Common myeloid progenitor, CD34-positive (primary cell): ENCODE measurements around the gene FGF21.

Experiments used
- CTCF ChIA-PET: fragments of 350-600 bp; sonication (Branson Sonifier 250); formaldehyde crosslinking; loops from one replicate; lab custom pipeline; 2021; ENCODE audit warnings: antibody characterized with exemption; lab: Charles Lee
- POLR2A ChIA-PET: fragments of 350-600 bp; sonication (Branson Sonifier 250); formaldehyde crosslinking; loops from one replicate; lab custom pipeline; 2021; ENCODE audit warnings: antibody characterized with exemption; lab: Charles Lee
- DNase-seq, 3 donors: peaks; one replicate each; pipeline versions ENCODE4 v3.0.0 to v3.0.0-alpha.2; 2013
- H3K27ac ChIP-seq, 2 experiments: 1 replicate in 1 of 2; 2 replicates in 1 of 2; pipeline ENCODE4 v1.7.0; 2013; ENCODE audit warnings: inconsistent platforms in 2 of 2, low read length in 2 of 2, mild to moderate bottlenecking in 2 of 2, low read depth in 1 of 2, moderate library complexity in 1 of 2; ENCODE audit not compliant: severe bottlenecking in 2 of 2, insufficient read depth in 1 of 2, poor library complexity in 1 of 2
- H3K27me3 ChIP-seq, 5 experiments: replicated peaks in 2 of 5; 1 replicate in 3 of 5; 2 replicates in 2 of 5; pipeline versions ENCODE4 v1.6.1 to v1.7.0; 2013; ENCODE audit warnings: low read length in 4 of 5, mild to moderate bottlenecking in 2 of 5, moderate library complexity in 2 of 5, inconsistent platforms in 1 of 5; ENCODE audit not compliant: insufficient read depth in 5 of 5, control insufficient read depth in 4 of 5
- H3K36me3 ChIP-seq, 4 experiments: 1 replicate in 2 of 4; 2 replicates in 2 of 4; pipeline versions ENCODE4 v1.6.1 to v1.7.0; 2013; ENCODE audit warnings: low read length in 3 of 4, control low read depth in 1 of 4, mild to moderate bottlenecking in 1 of 4; ENCODE audit not compliant: control insufficient read depth in 4 of 4, insufficient read depth in 4 of 4
- H3K4me1 ChIP-seq, 4 experiments: 1 replicate in 3 of 4; 2 replicates in 1 of 4; pipeline versions ENCODE4 v1.6.1 to v1.7.1; 2013; ENCODE audit warnings: low read length in 3 of 4, mild to moderate bottlenecking in 3 of 4, control low read depth in 1 of 4, inconsistent platforms in 1 of 4, moderate library complexity in 1 of 4; ENCODE audit not compliant: control insufficient read depth in 4 of 4, insufficient read depth in 4 of 4; ENCODE audit errors: control extremely low read depth in 1 of 4
- H3K4me3 ChIP-seq, 7 experiments: 1 replicate in 4 of 7; 2 replicates in 3 of 7; pipeline versions ENCODE4 v1.5.1 to v1.7.0; 2013; ENCODE audit warnings: mild to moderate bottlenecking in 7 of 7, low read length in 6 of 7, moderate library complexity in 6 of 7, inconsistent platforms in 2 of 7, low read depth in 2 of 7, control low read depth in 1 of 7; ENCODE audit not compliant: insufficient read depth in 4 of 7, control insufficient read depth in 1 of 7; ENCODE audit errors: extremely low read depth in 1 of 7
- H3K9me3 ChIP-seq, 5 experiments: 1 replicate in 4 of 5; 2 replicates in 1 of 5; pipeline versions ENCODE4 v1.6.1 to v1.7.1; 2013; ENCODE audit warnings: low read length in 4 of 5, mild to moderate bottlenecking in 2 of 5, inconsistent platforms in 1 of 5, low read depth in 1 of 5, moderate library complexity in 1 of 5; ENCODE audit not compliant: control insufficient read depth in 4 of 5, insufficient read depth in 2 of 5; ENCODE audit errors: control extremely low read depth in 1 of 5
- WGBS: methylation state at CpG from one replicate; pipeline ENCODE4 v1.1.5; 2013; ENCODE audit not compliant: insufficient coverage; 5-methylcytosine and 5-hydroxymethylcytosine counted together

FGF21 gene

DNA sequence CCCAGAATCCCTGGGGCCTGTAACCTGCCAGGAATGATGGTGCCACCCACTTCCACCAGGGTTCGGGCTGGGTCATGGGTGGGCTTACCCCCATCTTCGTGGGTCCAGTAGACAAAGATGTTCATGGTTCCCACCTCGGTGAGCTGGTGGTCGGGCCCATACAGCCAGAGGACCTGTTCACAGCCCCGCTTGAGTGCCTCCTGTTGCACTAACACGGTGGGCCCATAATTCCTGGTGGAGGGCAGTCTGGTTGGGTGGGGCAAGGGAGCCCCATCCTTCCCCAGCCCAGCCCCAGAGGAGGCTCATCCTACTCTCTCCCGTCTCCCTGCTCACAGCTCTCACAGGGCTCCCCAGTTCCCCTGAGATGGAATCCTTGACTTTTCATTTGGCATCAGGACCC lies 41.8 kb downstream of the FGF21 start:
- WGBS: 96% methylated on average over 7 of the region's 7 CpGs
- H3K27ac ChIP-seq: no peak overlapping the region
- H3K9me3 ChIP-seq: no peaks in the 10 kb centered on the region
- no peaks in the 10 kb centered on the region for H3K27me3 ChIP-seq
- DNase-seq: no peak
- H3K36me3 ChIP-seq: peaks cover 0 to 6% (median 3%) of the 10 kb centered on the region in 4 experiments
- no peak overlapping the region for H3K4me3 ChIP-seq
- H3K4me1 ChIP-seq: peaks cover 0 to 13% (median 3%) of the 10 kb centered on the region in 4 experiments
- ChIA-PET CTCF (interaction anchor here (0.9 to 27.8 kb wide), 4 partner anchors 12 to 47 kb away, joined by 4 to 376 read pairs (median 20); partner anchors contain the start of genes BCAT2 and HSD17B14), POLR2A (no interaction called here)

DNA sequence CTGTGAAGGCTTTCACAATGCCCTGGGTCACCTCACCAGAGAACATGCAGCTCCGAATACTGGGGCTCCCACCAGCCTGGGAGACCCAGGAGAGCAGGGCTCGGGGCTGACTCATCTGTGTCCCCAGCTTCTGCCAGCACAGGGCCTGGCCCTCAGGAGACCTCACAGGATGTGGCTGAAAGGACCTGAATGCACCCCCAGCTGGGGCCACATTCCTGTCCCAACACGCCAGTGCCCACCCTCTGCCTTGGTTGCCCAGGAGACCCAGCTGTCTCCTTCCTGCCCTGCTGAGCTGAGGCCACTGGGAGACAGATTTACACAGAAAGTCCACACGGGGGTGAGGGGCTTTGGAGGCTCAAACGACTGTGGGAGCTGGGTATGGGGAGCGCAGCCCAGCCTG lies 43.6 kb downstream of the FGF21 start:
- Histone ChIP-seq H3K4me1 (peaks cover 0 to 13% (median 3%) of the 10 kb centered on the region in 4 experiments), H3K4me3 (no peak overlapping the region), H3K9me3 (no peaks in the 10 kb centered on the region), H3K36me3 (peaks cover 0 to 6% (median 3%) of the 10 kb centered on the region in 4 experiments), H3K27ac (no peak overlapping the region), H3K27me3 (no peaks in the 10 kb centered on the region)
- ChIA-PET CTCF (interaction anchor here (2.7 to 27.8 kb wide), 2 partner anchors 10 to 45 kb away, joined by 18 to 376 read pairs; partner anchors contain the start of genes BCAT2 and HSD17B14), POLR2A (interaction anchor here (0.5 kb wide), 1 partner anchor 26 kb away, joined by 4 read pairs; no protein-coding TSS in a partner anchor)
- DNase-seq: no peak
- 88% methylated on average over 5 of the region's 6 CpGs for WGBS

DNA sequence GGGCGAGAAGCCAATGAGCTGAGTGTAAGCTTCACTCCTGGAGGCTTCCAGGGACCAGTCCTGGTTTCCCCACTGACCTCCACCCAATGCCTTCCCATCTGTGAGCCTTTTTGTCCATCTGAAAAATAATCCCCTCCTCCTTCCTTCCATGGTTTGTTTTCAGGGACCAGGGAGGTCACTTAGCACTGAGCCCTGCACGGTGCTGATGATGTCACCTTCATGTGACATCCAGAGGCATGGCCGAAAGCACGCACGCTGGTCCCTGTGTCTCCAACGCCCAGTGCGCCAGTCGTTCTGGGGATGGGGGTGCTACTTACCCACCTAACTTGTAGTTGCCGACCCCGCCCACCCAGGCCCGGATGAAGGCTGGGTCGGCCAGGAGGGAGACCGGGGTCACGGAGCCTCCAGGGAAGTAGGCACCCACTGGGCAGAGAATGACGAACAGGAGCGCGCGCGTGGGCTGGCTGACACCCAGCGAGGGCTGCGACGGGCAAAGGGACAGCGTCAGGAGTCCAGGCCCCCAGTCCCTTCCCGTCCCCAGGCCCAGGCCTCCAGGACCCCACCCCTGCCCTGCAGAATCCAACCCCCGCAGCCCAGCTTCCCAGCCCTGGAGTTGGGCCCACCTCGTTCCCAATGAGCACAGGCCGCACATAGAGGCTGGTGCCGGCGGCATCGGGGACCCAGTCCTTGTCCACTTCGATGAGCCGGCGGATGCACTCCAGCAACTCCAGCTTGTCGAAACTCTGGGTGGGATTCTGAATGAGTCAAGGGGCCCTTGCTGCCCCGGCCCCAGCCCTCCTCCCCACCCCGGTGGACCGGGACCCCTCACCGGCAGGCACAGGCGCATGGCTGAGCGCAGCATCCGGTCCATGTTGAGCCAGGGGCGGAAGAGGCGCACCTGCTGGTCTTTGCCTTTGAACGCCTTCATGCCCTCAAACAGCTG lies 44.3 kb downstream of the FGF21 start:
- Histone ChIP-seq H3K4me3 (no peak overlapping the region), H3K27me3 (no peaks in the 10 kb centered on the region), H3K4me1 (peaks cover 0 to 13% (median 3%) of the 10 kb centered on the region in 4 experiments), H3K9me3 (no peaks in the 10 kb centered on the region), H3K27ac (no peak overlapping the region), H3K36me3 (peaks cover 0 to 8% (median 4%) of the 10 kb centered on the region in 4 experiments)
- ChIA-PET POLR2A (interaction anchor here (0.5 kb wide), 2 partner anchors 25 to 616 kb away, joined by 3 to 4 read pairs; no protein-coding TSS in a partner anchor), CTCF (interaction anchor here (2.7 to 27.8 kb wide), 2 partner anchors 9 to 44 kb away, joined by 18 to 376 read pairs; partner anchors contain the start of genes BCAT2 and HSD17B14)
- DNase-seq: no peak
- WGBS: 98% methylated on average over 39 of the region's 44 CpGs

DNA sequence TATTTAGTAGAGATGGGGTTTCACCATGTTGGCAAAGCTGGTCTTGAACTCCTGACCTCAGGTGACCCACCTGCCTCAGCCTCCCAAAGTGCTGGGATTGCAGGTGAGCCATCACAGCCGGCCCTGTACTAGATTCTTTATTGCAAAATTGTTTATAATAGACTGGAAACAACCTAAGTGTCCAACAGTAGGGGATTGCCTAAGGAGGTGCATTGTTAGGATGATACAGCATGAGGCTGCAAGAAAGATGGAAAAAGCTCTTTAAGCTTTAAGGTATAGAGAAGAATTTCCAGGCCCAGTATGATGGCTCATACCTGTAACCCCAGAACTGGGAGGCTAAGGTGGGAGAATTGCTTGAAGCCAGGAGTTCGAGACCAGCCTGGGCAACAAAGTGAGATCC lies 47.3 kb downstream of the FGF21 start:
- peaks cover 0 to 10% (median 2%) of the 10 kb centered on the region in 4 experiments for H3K4me1 ChIP-seq
- ChIA-PET CTCF (interaction anchor here (0.7 to 27.8 kb wide), 4 partner anchors 9 to 41 kb away, joined by 3 to 376 read pairs (median 3); partner anchors contain the start of gene HSD17B14), POLR2A (no interaction called here)
- H3K9me3 ChIP-seq: no peaks in the 10 kb centered on the region
- H3K27me3 ChIP-seq: no peaks in the 10 kb centered on the region
- H3K27ac ChIP-seq: no peak overlapping the region
- WGBS: 94% methylated on average over 2 of the region's 2 CpGs
- H3K36me3 ChIP-seq: peaks cover 0 to 11% (median 5%) of the 10 kb centered on the region in 4 experiments
- no peak for DNase-seq
- H3K4me3 ChIP-seq: no peak overlapping the region

DNA sequence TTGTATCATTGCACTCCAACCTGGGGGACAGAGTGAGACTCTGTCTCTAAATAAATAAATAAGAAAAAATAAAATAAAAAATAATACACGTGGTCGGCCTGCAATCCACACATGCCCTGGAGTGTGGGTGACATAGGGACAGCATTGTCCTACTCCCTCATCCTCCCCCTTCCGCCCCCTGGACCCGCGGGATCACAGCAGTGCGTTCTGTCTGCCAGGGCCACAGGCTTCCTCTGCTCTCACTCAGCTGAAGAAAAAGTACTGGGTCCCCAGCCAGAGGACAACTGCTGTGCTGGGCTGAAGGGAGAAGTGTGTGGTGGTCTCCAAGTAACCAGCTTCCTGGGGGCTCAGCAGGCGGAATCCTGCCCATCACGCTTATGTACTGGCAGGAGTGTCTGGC lies 49.2 kb downstream of the FGF21 start:
- no peaks in the 10 kb centered on the region for H3K27me3 ChIP-seq
- WGBS: 88% methylated on average over 2 of the region's 8 CpGs
- DNase-seq: no peak
- no peak overlapping the region for H3K27ac ChIP-seq
- H3K4me3 ChIP-seq: no peak overlapping the region
- H3K4me1 ChIP-seq: peaks cover 0 to 3% (median 0%) of the 10 kb centered on the region in 4 experiments
- peaks cover 0 to 9% (median 7%) of the 10 kb centered on the region in 4 experiments for H3K36me3 ChIP-seq
- no peaks in the 10 kb centered on the region for H3K9me3 ChIP-seq
- CTCF ChIA-PET: interaction anchor here (1.3 to 27.8 kb wide), 2 partner anchors 9 to 40 kb away, joined by 5 to 376 read pairs; partner anchors contain the start of gene HSD17B14
- POLR2A ChIA-PET: no interaction called here

DNA sequence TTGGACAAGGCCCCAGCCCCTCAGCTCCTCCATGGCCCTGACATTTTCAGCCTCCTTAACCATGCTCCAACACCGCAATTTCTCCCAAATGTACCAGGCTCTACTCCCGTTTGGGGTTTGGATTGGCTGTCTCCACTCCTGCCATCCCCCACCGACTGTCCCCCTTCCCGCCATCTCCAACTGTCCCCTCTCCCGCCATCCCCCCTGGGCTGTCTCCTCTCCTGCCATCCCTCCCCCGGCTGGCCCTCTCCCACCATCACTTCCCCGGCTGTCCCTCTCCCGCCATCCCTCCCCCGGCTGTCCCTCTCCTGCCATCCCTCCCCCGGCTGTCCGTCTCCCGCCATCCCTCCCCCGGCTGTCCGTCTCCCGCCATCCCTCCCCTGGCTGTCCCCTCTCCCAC lies 50.1 kb downstream of the FGF21 start:
- Histone ChIP-seq H3K27me3 (no peaks in the 10 kb centered on the region), H3K4me3 (no peak overlapping the region), H3K4me1 (peaks cover 0 to 10% (median 9%) of the 10 kb centered on the region in 4 experiments), H3K9me3 (no peaks in the 10 kb centered on the region), H3K27ac (no peak overlapping the region), H3K36me3 (peaks cover 0 to 9% (median 7%) of the 10 kb centered on the region in 4 experiments)
- DNase-seq: no peak
- CTCF ChIA-PET: interaction anchor here (1.3 to 27.8 kb wide), 2 partner anchors 10 to 39 kb away, joined by 5 to 376 read pairs; partner anchors contain the start of gene HSD17B14
- 96% methylated on average over 5 of the region's 15 CpGs for WGBS
- POLR2A ChIA-PET: interaction anchor here (0.6 kb wide), 1 partner anchor 933 kb away, joined by 3 read pairs; no protein-coding TSS in a partner anchor
